Measurements from ENCODE around the gene MRPL10. TPM values are rescaled to one million over a fixed set of nuclear protein-coding genes. Genes with fewer than 3 reads are reported as not detected.
"Not testable (repeated sequence)": the region's sequence is repeated elsewhere in the genome, so short reads cannot be mapped to it uniquely, and the experiment has no call there.

The MRPL10 gene
- total RNA-seq, 1 experiment from 2014 or later, result 63.8 TPM

- Histone ChIP-seq H2AFZ (no peak overlapping the region), H3K9me3 (ENCODE audit: insufficient read depth, low read depth) (no peaks in the 10 kb centered on the region; the same call in 1 of the 2 replicates), H3K27me3 (ENCODE audit: insufficient read depth, low read depth) (peaks cover 81% of the 10 kb centered on the region), H3F3A (ENCODE audit: insufficient read depth, low read depth) (no peaks in the 10 kb centered on the region), H3K4me2 (no peak overlapping the region), H4K20me1 (ENCODE audit: insufficient read depth) (no peaks in the 10 kb centered on the region), H3K4me3 (no peak overlapping the region), H3K4me1 (replicated peaks; ENCODE audit: insufficient read depth) (no peaks in the 10 kb centered on the region), H3K9me2 (ENCODE audit: insufficient read depth) (no peaks in the 10 kb centered on the region), H3K27ac (no peak overlapping the region), H3K79me2 (ENCODE audit: low read depth) (no peaks in the 10 kb centered on the region), H3K36me3 (ENCODE audit: low read depth) (no peaks in the 10 kb centered on the region)
- TF ChIP-seq CTCF (conservative IDR thresholded peaks at IDR 0.05), result peak; percentile 91
- TF ChIP-seq EZH2 (IDR thresholded peaks at IDR 0.05; ENCODE audit: low read depth), result no peak
- POLR2A ChIA-PET (ENCODE audit: unreplicated experiment), result interaction anchor here (0.6 kb wide), 1 partner anchor 202 kb away, joined by 18 read pairs; no protein-coding TSS in a partner anchor
- peak; percentile 30 to 40 for DNase-seq
- BruUV-seq (replicated peaks), result no TSS peak
- intact Hi-C loops (cut with micrococcal nuclease; ENCODE audit: unreplicated experiment), result loop anchor here (1.0 kb wide), 1 partner anchor 55 kb away; the partner anchor contains the start of genes LRRC46 and MRPL10
- CTCF ChIA-PET, result no interaction called here
Observed at GRCh38 chr17:47776330-47777197, 54.8 kb downstream of the MRPL10 start.

GRCh38 chr17:47774987-47775580, 56.3 kb downstream of the MRPL10 start:
- Histone ChIP-seq H3K4me3 (no peak overlapping the region), H2AFZ (no peak overlapping the region), H4K20me1 (ENCODE audit: insufficient read depth) (no peaks in the 10 kb centered on the region), H3K9me3 (ENCODE audit: insufficient read depth, low read depth) (no peaks in the 10 kb centered on the region; the same call in 1 of the 2 replicates), H3K9me2 (ENCODE audit: insufficient read depth) (no peaks in the 10 kb centered on the region), H3K27ac (no peak overlapping the region), H3K36me3 (ENCODE audit: low read depth) (no peaks in the 10 kb centered on the region), H3K4me1 (replicated peaks; ENCODE audit: insufficient read depth) (no peaks in the 10 kb centered on the region), H3K79me2 (ENCODE audit: low read depth) (no peaks in the 10 kb centered on the region), H3K27me3 (ENCODE audit: insufficient read depth, low read depth) (peaks cover 68% of the 10 kb centered on the region), H3K4me2 (no peak overlapping the region), H3F3A (ENCODE audit: insufficient read depth, low read depth) (no peaks in the 10 kb centered on the region)
- TF ChIP-seq EZH2 (IDR thresholded peaks at IDR 0.05; ENCODE audit: low read depth) (no peak), CTCF (conservative IDR thresholded peaks at IDR 0.05) (no peak)
- DNase-seq, result no peak
- no TSS peak for BruUV-seq (replicated peaks)
- intact Hi-C loops (cut with micrococcal nuclease; ENCODE audit: unreplicated experiment), result no loop called here
- CTCF ChIA-PET, result no interaction called here
- POLR2A ChIA-PET (ENCODE audit: unreplicated experiment), result no interaction called here

GRCh38 chr17:47774331-47774730, 57.0 kb downstream of the MRPL10 start:
- CTCF ChIA-PET, result no interaction called here
- no peak for TF ChIP-seq CTCF (conservative IDR thresholded peaks at IDR 0.05)
- TF ChIP-seq EZH2 (IDR thresholded peaks at IDR 0.05; ENCODE audit: low read depth), result no peak
- H4K20me1 ChIP-seq (ENCODE audit: insufficient read depth), result no peaks in the 10 kb centered on the region
- H3K9me2 ChIP-seq (ENCODE audit: insufficient read depth), result no peaks in the 10 kb centered on the region
- H3K27ac ChIP-seq, result no peak overlapping the region
- peaks cover under 1% of the 10 kb centered on the region; the same call in 1 of the 2 replicates for H3K9me3 ChIP-seq (ENCODE audit: insufficient read depth, low read depth)
- H3K4me3 ChIP-seq, result no peak overlapping the region
- no peaks in the 10 kb centered on the region for H3F3A ChIP-seq (ENCODE audit: insufficient read depth, low read depth)
- POLR2A ChIA-PET (ENCODE audit: unreplicated experiment), result no interaction called here
- BruUV-seq (replicated peaks), result no TSS peak
- H3K79me2 ChIP-seq (ENCODE audit: low read depth), result no peaks in the 10 kb centered on the region
- no peak for DNase-seq
- intact Hi-C loops (cut with micrococcal nuclease; ENCODE audit: unreplicated experiment), result no loop called here
- no peaks in the 10 kb centered on the region for H3K36me3 ChIP-seq (ENCODE audit: low read depth)
- no peak overlapping the region for H2AFZ ChIP-seq
- no peak overlapping the region for H3K4me2 ChIP-seq
- H3K4me1 ChIP-seq (replicated peaks; ENCODE audit: insufficient read depth), result no peaks in the 10 kb centered on the region
- H3K27me3 ChIP-seq (ENCODE audit: insufficient read depth, low read depth), result peaks cover 68% of the 10 kb centered on the region

GRCh38 chr17:47773649-47774048, 57.7 kb downstream of the MRPL10 start:
- H2AFZ ChIP-seq; intact Hi-C loops (cut with micrococcal nuclease; ENCODE audit: unreplicated experiment); H3K36me3 ChIP-seq (ENCODE audit: low read depth); H3K27ac ChIP-seq; BruUV-seq (replicated peaks); H3K79me2 ChIP-seq (ENCODE audit: low read depth); POLR2A ChIA-PET (ENCODE audit: unreplicated experiment); H3F3A ChIP-seq (ENCODE audit: insufficient read depth, low read depth); H3K9me2 ChIP-seq (ENCODE audit: insufficient read depth); H3K4me1 ChIP-seq (replicated peaks; ENCODE audit: insufficient read depth); CTCF ChIA-PET; H3K9me3 ChIP-seq (ENCODE audit: insufficient read depth, low read depth); DNase-seq; H3K4me3 ChIP-seq; H4K20me1 ChIP-seq (ENCODE audit: insufficient read depth); H3K4me2 ChIP-seq: not testable (repeated sequence)
- peaks cover 70% of the 10 kb centered on the region for H3K27me3 ChIP-seq (ENCODE audit: insufficient read depth, low read depth)

All from PC-9 (cell line).